Bronchial epithelial cell (primary cell): ENCODE results near the gene TUBB2B. TPM values are rescaled to one million over a fixed set of nuclear protein-coding genes. Genes with fewer than 3 reads are reported as not detected.

ENCODE experiments used
- DNase-seq: peaks from one replicate; pipeline ENCODE4 v3.0.0-alpha.2; 2010; ENCODE audit warnings: low read depth
- FAIRE-seq: peaks from 2 replicates; lab custom pipeline; 2011; peaks lifted over from hg19 to GRCh38; lab: Jason Lieb, UNC
- H3K27me3 ChIP-seq: 2 replicates; pipeline ENCODE4 v1.5.1; 2011; ENCODE audit warnings: low read length; ENCODE audit not compliant: control insufficient read depth, insufficient read depth
- H3K36me3 ChIP-seq: 2 replicates; pipeline ENCODE4 v1.5.1; 2011; ENCODE audit warnings: low read length; ENCODE audit not compliant: control insufficient read depth, insufficient read depth
- H3K4me3 ChIP-seq: 2 replicates; pipeline ENCODE4 v1.5.1; 2011; ENCODE audit warnings: mild to moderate bottlenecking, low read depth, low read length, control low read depth
- total RNA-seq: library from RNA; depleted of rRNA; stranded (reverse); fragments of >200 nt; gene quantifications from 2 replicates; pipeline ENCODE4 v1.2.1, GENCODE V29; 2014
- TF ChIP-seq, protein P1 (sequence below): IDR thresholded peaks from 2 replicates; pipeline ENCODE4 v1.5.1; 2011; ENCODE audit warnings: mild to moderate bottlenecking, moderate library complexity, low read length, control low read depth, inconsistent platforms; ENCODE audit not compliant: insufficient read depth, severe bottlenecking

TUBB2B gene
- total RNA-seq, 1 donor from 2014 or later: under 0.01 TPM

DNA sequence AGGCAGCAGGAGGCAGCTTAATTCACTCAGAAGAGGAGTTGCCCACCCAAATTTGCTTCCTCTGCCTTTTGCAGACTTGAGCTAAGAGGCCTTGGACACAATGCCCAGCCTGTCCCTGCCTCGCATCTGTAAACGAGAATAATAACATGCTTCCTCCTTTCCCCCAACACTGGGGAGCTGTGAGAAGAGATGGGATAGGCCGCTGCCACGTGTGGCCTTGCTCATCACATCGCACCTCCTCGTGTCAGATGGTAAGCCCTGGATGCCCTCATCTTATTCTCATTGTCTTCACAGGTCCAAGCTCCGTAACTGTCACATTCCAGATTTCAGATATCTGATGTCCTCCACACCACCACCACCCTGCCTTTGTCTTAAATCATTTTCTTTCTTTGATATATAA lies 13.1 kb upstream of the TUBB2B start:
- DNase-seq (no peak), FAIRE-seq (no peak)
- Histone ChIP-seq H3K36me3 (no peaks in the 10 kb centered on the region), H3K4me3 (no peak overlapping the region), H3K27me3 (peaks cover 12% of the 10 kb centered on the region)
- TF ChIP-seq, protein P1, sequence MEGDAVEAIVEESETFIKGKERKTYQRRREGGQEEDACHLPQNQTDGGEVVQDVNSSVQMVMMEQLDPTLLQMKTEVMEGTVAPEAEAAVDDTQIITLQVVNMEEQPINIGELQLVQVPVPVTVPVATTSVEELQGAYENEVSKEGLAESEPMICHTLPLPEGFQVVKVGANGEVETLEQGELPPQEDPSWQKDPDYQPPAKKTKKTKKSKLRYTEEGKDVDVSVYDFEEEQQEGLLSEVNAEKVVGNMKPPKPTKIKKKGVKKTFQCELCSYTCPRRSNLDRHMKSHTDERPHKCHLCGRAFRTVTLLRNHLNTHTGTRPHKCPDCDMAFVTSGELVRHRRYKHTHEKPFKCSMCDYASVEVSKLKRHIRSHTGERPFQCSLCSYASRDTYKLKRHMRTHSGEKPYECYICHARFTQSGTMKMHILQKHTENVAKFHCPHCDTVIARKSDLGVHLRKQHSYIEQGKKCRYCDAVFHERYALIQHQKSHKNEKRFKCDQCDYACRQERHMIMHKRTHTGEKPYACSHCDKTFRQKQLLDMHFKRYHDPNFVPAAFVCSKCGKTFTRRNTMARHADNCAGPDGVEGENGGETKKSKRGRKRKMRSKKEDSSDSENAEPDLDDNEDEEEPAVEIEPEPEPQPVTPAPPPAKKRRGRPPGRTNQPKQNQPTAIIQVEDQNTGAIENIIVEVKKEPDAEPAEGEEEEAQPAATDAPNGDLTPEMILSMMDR: no peak

DNA sequence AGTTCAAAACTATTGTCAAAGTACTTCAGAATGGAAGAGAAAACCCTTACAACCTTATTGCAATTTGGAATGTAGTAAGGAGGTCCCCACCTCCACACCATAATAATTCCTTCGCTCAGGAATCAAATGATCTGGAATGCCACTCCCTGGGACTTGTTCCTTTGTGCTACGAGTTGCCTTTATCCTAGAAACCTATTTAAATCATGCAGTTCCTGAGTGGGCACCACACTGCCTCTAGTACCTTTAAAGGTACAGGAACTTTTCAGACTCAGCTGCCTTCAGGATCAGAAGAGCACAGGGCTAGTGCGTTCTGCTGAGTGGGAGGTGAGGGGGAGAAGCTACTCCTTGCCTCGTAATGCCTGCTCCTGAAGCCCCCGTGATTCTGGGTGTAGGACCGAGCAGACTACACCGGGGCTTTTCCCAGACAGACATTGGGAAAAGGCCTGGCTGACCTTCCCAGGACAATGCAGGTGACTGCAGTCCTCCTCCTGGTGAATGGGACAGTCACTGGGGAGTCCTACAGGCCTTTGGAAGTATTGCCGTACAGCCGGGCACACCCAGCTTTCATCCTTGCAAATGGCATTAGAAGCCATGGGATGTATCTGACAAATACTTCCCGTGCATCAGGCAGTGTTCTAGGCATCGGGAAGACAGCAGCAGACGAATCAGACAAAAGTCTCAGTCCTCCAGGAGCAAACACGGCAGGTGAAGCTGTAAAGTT lies 11.8 kb upstream of the TUBB2B start:
- Histone ChIP-seq H3K27me3 (peaks cover 12% of the 10 kb centered on the region), H3K36me3 (no peaks in the 10 kb centered on the region), H3K4me3 (no peak overlapping the region)
- FAIRE-seq (no peak), DNase-seq (no peak)
- TF ChIP-seq, protein P1: peak; percentile 24

DNA sequence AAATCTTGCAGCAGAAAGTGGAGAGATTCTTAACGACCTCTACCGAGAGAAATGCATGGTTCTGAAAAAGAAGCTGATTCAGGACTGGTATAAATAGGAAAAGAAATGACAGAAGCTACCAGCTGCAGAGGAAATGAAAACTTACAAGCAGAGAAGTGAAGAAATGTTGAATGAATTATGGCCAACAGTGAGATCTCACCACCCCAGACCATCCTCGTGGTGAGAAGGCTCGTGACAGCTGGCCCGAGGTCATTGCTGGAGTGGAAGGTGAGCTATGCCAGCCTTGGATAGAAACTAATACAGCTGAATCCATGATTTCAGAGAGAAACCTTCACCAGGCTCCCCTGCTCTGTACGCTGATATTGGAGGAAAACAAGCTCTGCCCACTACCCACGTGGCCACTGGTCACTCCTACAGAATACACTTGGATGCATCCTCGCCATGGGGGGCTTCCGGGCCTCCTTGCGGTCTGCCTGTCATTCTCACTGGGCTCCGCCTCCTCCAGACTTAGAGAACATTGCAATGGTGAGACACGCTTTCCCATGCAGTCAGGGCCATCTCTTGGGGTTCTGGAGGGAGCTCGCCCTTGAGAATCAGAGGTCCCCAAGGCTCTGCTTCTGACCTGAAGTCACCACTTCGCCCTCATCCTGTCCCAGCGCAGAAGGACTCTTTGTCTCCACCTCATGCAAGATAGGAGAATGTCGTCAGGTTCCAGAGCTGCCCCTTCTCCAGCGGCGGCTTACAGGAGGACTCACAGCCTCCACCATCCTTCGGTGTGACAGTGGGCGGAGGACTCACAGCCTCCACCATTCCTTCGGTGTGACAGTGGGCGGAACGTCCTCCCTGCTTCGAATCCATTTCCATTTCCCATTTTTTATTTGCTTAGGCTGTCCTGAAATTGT lies 10.6 kb upstream of the TUBB2B start:
- DNase-seq: no peak
- Histone ChIP-seq H3K27me3 (peaks cover 16% of the 10 kb centered on the region), H3K4me3 (no peak overlapping the region), H3K36me3 (no peaks in the 10 kb centered on the region)
- no peak for FAIRE-seq
- TF ChIP-seq, protein P1: no peak

DNA sequence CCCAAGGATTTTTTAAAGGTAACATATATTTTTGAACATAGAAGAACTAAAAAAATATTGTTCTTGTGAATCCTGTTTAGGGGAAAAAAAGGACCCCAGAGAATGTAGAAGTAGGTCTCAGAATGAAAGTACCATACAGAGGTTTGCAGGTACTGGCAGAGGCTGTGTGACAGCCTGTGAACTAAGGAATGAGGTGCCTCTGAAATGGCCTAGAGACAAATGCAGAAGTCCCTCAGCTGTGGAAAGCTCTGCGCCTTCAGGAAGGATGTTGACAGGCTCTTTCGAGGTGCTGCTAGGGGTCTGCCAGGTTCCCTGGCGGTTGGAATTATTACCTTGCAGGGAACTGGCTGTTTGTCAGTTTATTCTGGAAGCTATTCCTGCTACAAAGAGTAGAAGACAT lies 8.6 kb upstream of the TUBB2B start:
- FAIRE-seq (no peak), DNase-seq (no peak)
- TF ChIP-seq, protein P1: no peak
- Histone ChIP-seq H3K27me3 (peaks cover 31% of the 10 kb centered on the region), H3K4me3 (no peak overlapping the region), H3K36me3 (no peaks in the 10 kb centered on the region)

DNA sequence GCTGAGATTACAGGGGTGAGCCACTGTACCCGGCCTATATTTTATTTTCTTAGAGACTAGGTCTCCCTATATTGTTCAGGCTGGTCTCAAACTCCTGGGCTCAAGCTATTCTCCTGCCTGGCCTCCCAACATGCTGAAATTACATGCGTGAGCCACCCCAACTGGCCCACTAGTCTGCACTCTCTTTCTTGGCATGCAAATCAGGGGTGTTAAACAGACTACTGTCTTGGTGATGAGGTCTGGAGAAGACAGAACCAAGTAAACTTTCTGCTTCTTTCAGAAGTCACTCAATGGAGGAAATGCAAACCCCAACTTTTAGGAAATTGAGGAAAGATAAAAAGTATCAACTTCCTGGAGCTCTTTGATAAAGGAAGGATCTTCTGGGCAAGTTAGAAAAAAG lies 8.0 kb upstream of the TUBB2B start:
- Histone ChIP-seq H3K4me3 (no peak overlapping the region), H3K36me3 (no peaks in the 10 kb centered on the region), H3K27me3 (peaks cover 35% of the 10 kb centered on the region)
- TF ChIP-seq, protein P1: no peak
- FAIRE-seq (no peak), DNase-seq (no peak)
